Measurements from ENCODE around the gene NUP54.

Gene NUP54

GRCh38 chr4:76148142-76148865 lies at the start of gene NUP54:
NUP54 (minus strand) TSS chr4:76148397; CDS start chr4:76148374, 23 bp downstream.
- DNase-seq: peak; percentile 80

GRCh38 chr4:76197031-76197743 lies 49.0 kb upstream of the NUP54 start:
- no peak for DNase-seq

- DNase-seq: no peak
Observed at GRCh38 chr4:76196376-76196775, 48.2 kb upstream of the NUP54 start.

GRCh38 chr4:76195326-76195725 lies 47.1 kb upstream of the NUP54 start:
- DNase-seq: no peak

GRCh38 chr4:76194325-76194724 lies 46.1 kb upstream of the NUP54 start:
- DNase-seq: no peak

- DNase-seq: no peak
Observed at GRCh38 chr4:76192236-76192635, 44.0 kb upstream of the NUP54 start.

GRCh38 chr4:76188557-76188956 lies 40.4 kb upstream of the NUP54 start:
- no peak for DNase-seq

GRCh38 chr4:76188149-76188548 lies 40.0 kb upstream of the NUP54 start:
- no peak for DNase-seq

GRCh38 chr4:76187152-76187551 lies 39.0 kb upstream of the NUP54 start:
- DNase-seq: no peak

- no peak for DNase-seq
Observed at GRCh38 chr4:76182463-76182862, 34.3 kb upstream of the NUP54 start.

GRCh38 chr4:76179398-76180318 lies 31.5 kb upstream of the NUP54 start:
- peak; percentile 43 for DNase-seq

- DNase-seq: no peak
Observed at GRCh38 chr4:76178296-76178695, 30.1 kb upstream of the NUP54 start.

- no peak for DNase-seq
Observed at GRCh38 chr4:76177709-76178108, 29.5 kb upstream of the NUP54 start.

- DNase-seq: no peak
Observed at GRCh38 chr4:76175336-76175735, 27.1 kb upstream of the NUP54 start.

GRCh38 chr4:76174216-76174615 lies 26.0 kb upstream of the NUP54 start:
- no peak for DNase-seq

- no peak for DNase-seq
Observed at GRCh38 chr4:76168688-76169087, 20.5 kb upstream of the NUP54 start.

- no peak for DNase-seq
Observed at GRCh38 chr4:76166480-76166879, 18.3 kb upstream of the NUP54 start.

- DNase-seq: no peak
Observed at GRCh38 chr4:76160355-76160754, 12.2 kb upstream of the NUP54 start.

GRCh38 chr4:76156635-76157034 lies 8.4 kb upstream of the NUP54 start:
- no peak for DNase-seq

- DNase-seq: no peak
Observed at GRCh38 chr4:76155979-76156378, 7.8 kb upstream of the NUP54 start.

- DNase-seq: no peak
Observed at GRCh38 chr4:76153356-76153755, 5.2 kb upstream of the NUP54 start.

- DNase-seq: peak; percentile 52
Observed at GRCh38 chr4:76147454-76148141, 599 bp downstream of the NUP54 start.

GRCh38 chr4:76144546-76144945 lies 3.7 kb downstream of the NUP54 start:
- no peak for DNase-seq
